CD4-positive, alpha-beta T cell treated with Interleukin-21 for 1 hour (primary cell): Measurements from ENCODE around the gene ARMC2.
"Not testable (repeated sequence)": the region's sequence is repeated elsewhere in the genome, so short reads cannot be mapped to it uniquely, and the experiment has no call there.

Source experiments
- DNase-seq: peaks from one replicate; pipeline ENCODE4 v3.0.0-alpha.2; 2020

Gene ARMC2

GRCh38 chr6:108957221-108957620 is 109.0 kb downstream of the ARMC2 start:
- no peak for DNase-seq

- DNase-seq = no peak
These were observed 110.9 kb downstream of the ARMC2 start for GRCh38 chr6:108958900-108959770.

GRCh38 chr6:108959972-108960582 is 111.9 kb downstream of the ARMC2 start:
- DNase-seq = no peak

- DNase-seq = no peak
These were observed 112.4 kb downstream of the ARMC2 start for GRCh38 chr6:108960601-108961000.

GRCh38 chr6:108961077-108961476 is 112.9 kb downstream of the ARMC2 start:
- no peak for DNase-seq

- DNase-seq = no peak
These were observed 113.8 kb downstream of the ARMC2 start for GRCh38 chr6:108961985-108962384.

GRCh38 chr6:108966251-108966650 is 118.0 kb downstream of the ARMC2 start:
- DNase-seq = no peak

GRCh38 chr6:108966855-108967755 is 118.9 kb downstream of the ARMC2 start:
- peak; percentile 36 for DNase-seq

- no peak for DNase-seq
These were observed 120.4 kb downstream of the ARMC2 start for GRCh38 chr6:108968325-108969316.

GRCh38 chr6:108969776-108970175 is 121.6 kb downstream of the ARMC2 start:
- DNase-seq = no peak

- no peak for DNase-seq
These were observed 126.0 kb downstream of the ARMC2 start for GRCh38 chr6:108974201-108974600.

- not testable (repeated sequence) for DNase-seq
These were observed 130.4 kb downstream of the ARMC2 start for GRCh38 chr6:108978638-108979037.

- no peak for DNase-seq
These were observed 134.2 kb downstream of the ARMC2 start for GRCh38 chr6:108982154-108983113.

- no peak for DNase-seq
These were observed 134.9 kb downstream of the ARMC2 start for GRCh38 chr6:108983151-108983550.

- no peak for DNase-seq
These were observed 137.1 kb downstream of the ARMC2 start for GRCh38 chr6:108985301-108985700.

GRCh38 chr6:108987156-108987555 is 138.9 kb downstream of the ARMC2 start:
- no peak for DNase-seq

GRCh38 chr6:108988296-108988695 is 140.1 kb downstream of the ARMC2 start:
- DNase-seq = no peak

GRCh38 chr6:108988765-108989164 is 140.5 kb downstream of the ARMC2 start:
- DNase-seq = no peak

GRCh38 chr6:108989700-108990099 is 141.5 kb downstream of the ARMC2 start:
- no peak for DNase-seq

- DNase-seq = no peak
These were observed 145.7 kb downstream of the ARMC2 start for GRCh38 chr6:108993876-108994275.

GRCh38 chr6:108995296-108995695 is 147.1 kb downstream of the ARMC2 start:
- DNase-seq = no peak
